Measurements from ENCODE around the gene PKHD1. TPM values are rescaled to one million over a fixed set of nuclear protein-coding genes. Genes with fewer than 3 reads are reported as not detected.

Gene PKHD1
- total RNA-seq, 2 experiments from 2014 or later: not detected

- ATAC-seq: no peak
- no peak overlapping the region for H3K27ac Mint-ChIP-seq
- DNase-seq: no peak
- no peaks in the 10 kb centered on the region for H3K27me3 Mint-ChIP-seq (ENCODE audit: low read depth)
- CTCF ChIA-PET: no interaction called here
- POLR2A ChIA-PET: no interaction called here
- no peak overlapping the region for H3K4me3 Mint-ChIP-seq
- peaks cover 5% of the 10 kb centered on the region for H3K9me3 Mint-ChIP-seq (ENCODE audit: insufficient read depth)
- no peaks in the 10 kb centered on the region for H3K4me1 Mint-ChIP-seq (ENCODE audit: low read depth)
- H3K36me3 Mint-ChIP-seq (ENCODE audit: low read depth): no peaks in the 10 kb centered on the region
Observed at GRCh38 chr6:51644426-51644825, 443.0 kb downstream of the PKHD1 start.

DNA sequence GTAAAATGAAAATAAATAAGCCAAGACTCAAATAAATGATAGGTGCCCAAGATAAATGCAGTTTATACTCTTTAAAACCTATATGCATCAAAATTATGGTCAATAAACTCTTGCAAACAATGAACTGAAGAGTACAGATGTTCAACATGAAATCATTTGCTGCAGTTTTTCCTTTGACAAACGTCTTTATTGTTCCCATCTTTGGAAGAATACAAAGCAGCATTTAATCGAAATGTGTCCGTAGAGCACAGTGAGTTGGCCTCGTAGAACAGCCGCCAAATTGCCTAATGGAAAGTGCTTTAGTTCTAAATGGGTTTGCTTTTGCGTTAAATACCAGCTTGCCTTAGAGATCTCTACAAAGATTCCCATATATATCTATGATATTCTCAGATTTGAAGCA lies 447.4 kb downstream of the PKHD1 start:
- Mint-ChIP-seq H3K27me3 (ENCODE audit: low read depth) (no peaks in the 10 kb centered on the region), H3K9me3 (ENCODE audit: insufficient read depth) (peaks cover 5% of the 10 kb centered on the region), H3K4me1 (ENCODE audit: low read depth) (no peaks in the 10 kb centered on the region), H3K27ac (no peak overlapping the region), H3K4me3 (no peak overlapping the region), H3K36me3 (ENCODE audit: low read depth) (no peaks in the 10 kb centered on the region)
- no peak for ATAC-seq
- POLR2A ChIA-PET: no interaction called here
- no peak for DNase-seq
- CTCF ChIA-PET: no interaction called here

DNA sequence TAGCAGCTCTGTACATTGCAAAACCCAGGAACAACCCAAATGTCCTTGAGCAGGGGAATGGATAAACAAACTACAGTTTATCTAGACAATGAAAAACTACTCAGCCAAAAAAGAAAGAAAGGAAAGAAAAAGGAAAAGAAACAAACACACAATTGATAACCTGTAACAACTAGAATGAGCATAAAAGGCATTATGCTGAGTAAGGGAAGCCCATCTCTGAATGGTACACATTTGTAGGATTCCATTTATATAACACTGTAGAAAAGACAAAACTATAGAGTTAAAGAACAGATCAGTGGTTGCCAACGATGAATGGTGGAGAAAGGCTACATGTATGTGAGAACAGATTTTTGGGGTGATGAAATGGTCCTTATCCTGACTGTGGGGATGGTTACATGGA lies 454.0 kb downstream of the PKHD1 start:
- no peaks in the 10 kb centered on the region for H3K36me3 Mint-ChIP-seq (ENCODE audit: low read depth)
- ChIA-PET POLR2A (no interaction called here), CTCF (no interaction called here)
- no peak for ATAC-seq
- H3K27ac Mint-ChIP-seq: no peak overlapping the region
- H3K27me3 Mint-ChIP-seq (ENCODE audit: low read depth): no peaks in the 10 kb centered on the region
- H3K9me3 Mint-ChIP-seq (ENCODE audit: insufficient read depth): no peaks in the 10 kb centered on the region
- no peaks in the 10 kb centered on the region for H3K4me1 Mint-ChIP-seq (ENCODE audit: low read depth)
- DNase-seq: no peak
- H3K4me3 Mint-ChIP-seq: no peak overlapping the region

GRCh38 chr6:51630011-51630410 lies 457.4 kb downstream of the PKHD1 start:
- POLR2A ChIA-PET: no interaction called here
- no peak overlapping the region for H3K27ac Mint-ChIP-seq
- no peak overlapping the region for H3K4me3 Mint-ChIP-seq
- H3K9me3 Mint-ChIP-seq (ENCODE audit: insufficient read depth): no peaks in the 10 kb centered on the region
- ATAC-seq (no peak), DNase-seq (no peak)
- CTCF ChIA-PET: no interaction called here
- no peaks in the 10 kb centered on the region for H3K4me1 Mint-ChIP-seq (ENCODE audit: low read depth)
- no peaks in the 10 kb centered on the region for H3K36me3 Mint-ChIP-seq (ENCODE audit: low read depth)
- H3K27me3 Mint-ChIP-seq (ENCODE audit: low read depth): no peaks in the 10 kb centered on the region

GRCh38 chr6:51626391-51626790 lies 461.0 kb downstream of the PKHD1 start:
- Mint-ChIP-seq H3K9me3 (ENCODE audit: insufficient read depth) (no peaks in the 10 kb centered on the region), H3K4me3 (no peak overlapping the region), H3K36me3 (ENCODE audit: low read depth) (no peaks in the 10 kb centered on the region), H3K4me1 (ENCODE audit: low read depth) (no peaks in the 10 kb centered on the region), H3K27me3 (ENCODE audit: low read depth) (no peaks in the 10 kb centered on the region), H3K27ac (no peak overlapping the region)
- ChIA-PET CTCF (no interaction called here), POLR2A (no interaction called here)
- no peak for DNase-seq
- no peak for ATAC-seq

DNA sequence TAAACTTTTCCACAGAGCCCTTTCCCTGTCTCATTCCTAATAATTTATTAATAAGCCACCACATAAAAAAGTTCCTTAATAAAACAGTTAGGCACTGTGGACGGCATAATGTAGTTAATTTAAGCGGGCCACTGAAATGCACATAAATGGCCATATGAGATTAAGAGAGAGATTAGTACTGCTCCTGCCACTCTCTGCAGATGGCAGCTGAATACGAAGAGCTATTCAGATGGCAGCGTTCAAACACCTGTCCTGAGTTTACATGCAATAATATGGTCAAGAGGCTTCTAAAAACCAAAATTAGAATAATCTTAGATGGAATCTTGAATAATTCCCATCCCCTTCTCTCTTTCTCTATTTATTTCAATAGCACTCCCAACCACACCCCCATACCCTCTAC lies 461.8 kb downstream of the PKHD1 start:
- POLR2A ChIA-PET: no interaction called here
- H3K36me3 Mint-ChIP-seq (ENCODE audit: low read depth): no peaks in the 10 kb centered on the region
- no peak overlapping the region for H3K27ac Mint-ChIP-seq
- no peak for DNase-seq
- no peaks in the 10 kb centered on the region for H3K9me3 Mint-ChIP-seq (ENCODE audit: insufficient read depth)
- no peaks in the 10 kb centered on the region for H3K4me1 Mint-ChIP-seq (ENCODE audit: low read depth)
- no peaks in the 10 kb centered on the region for H3K27me3 Mint-ChIP-seq (ENCODE audit: low read depth)
- CTCF ChIA-PET: interaction anchor here (0.8 kb wide), 1 partner anchor 9 kb away, joined by 3 read pairs; no protein-coding TSS in a partner anchor
- no peak for ATAC-seq
- no peak overlapping the region for H3K4me3 Mint-ChIP-seq

DNA sequence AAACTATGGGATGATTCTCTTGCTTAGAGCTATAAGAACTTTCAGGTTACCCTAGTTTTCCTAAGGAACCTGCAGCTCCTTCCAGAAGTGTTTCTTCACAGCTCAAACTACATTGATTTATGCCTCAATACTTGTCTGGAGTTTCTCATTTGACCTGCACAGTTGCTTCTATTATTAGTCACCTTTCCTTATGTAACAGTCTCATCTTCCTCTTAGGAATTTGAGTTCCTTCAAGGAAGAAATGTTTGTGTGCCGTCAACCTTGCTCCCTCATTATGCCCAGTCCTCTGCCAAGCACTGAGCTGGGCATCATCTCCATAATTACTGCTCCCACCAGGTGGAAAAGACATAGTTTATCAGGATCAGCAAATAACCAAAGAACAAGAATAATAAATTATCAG lies 466.4 kb downstream of the PKHD1 start:
- no peaks in the 10 kb centered on the region for H3K36me3 Mint-ChIP-seq (ENCODE audit: low read depth)
- ATAC-seq: no peak
- CTCF ChIA-PET: no interaction called here
- no peaks in the 10 kb centered on the region for H3K9me3 Mint-ChIP-seq (ENCODE audit: insufficient read depth)
- H3K4me1 Mint-ChIP-seq (ENCODE audit: low read depth): no peaks in the 10 kb centered on the region
- no peak overlapping the region for H3K4me3 Mint-ChIP-seq
- H3K27me3 Mint-ChIP-seq (ENCODE audit: low read depth): no peaks in the 10 kb centered on the region
- DNase-seq: no peak
- POLR2A ChIA-PET: no interaction called here
- no peak overlapping the region for H3K27ac Mint-ChIP-seq

GRCh38 chr6:51619042-51619799 lies 468.2 kb downstream of the PKHD1 start:
- no peak overlapping the region for H3K27ac Mint-ChIP-seq
- H3K4me3 Mint-ChIP-seq: no peak overlapping the region
- ChIA-PET POLR2A (no interaction called here), CTCF (no interaction called here)
- no peaks in the 10 kb centered on the region for H3K36me3 Mint-ChIP-seq (ENCODE audit: low read depth)
- no peaks in the 10 kb centered on the region for H3K27me3 Mint-ChIP-seq (ENCODE audit: low read depth)
- DNase-seq (no peak), ATAC-seq (no peak)
- no peaks in the 10 kb centered on the region for H3K9me3 Mint-ChIP-seq (ENCODE audit: insufficient read depth)
- H3K4me1 Mint-ChIP-seq (ENCODE audit: low read depth): no peaks in the 10 kb centered on the region

DNA sequence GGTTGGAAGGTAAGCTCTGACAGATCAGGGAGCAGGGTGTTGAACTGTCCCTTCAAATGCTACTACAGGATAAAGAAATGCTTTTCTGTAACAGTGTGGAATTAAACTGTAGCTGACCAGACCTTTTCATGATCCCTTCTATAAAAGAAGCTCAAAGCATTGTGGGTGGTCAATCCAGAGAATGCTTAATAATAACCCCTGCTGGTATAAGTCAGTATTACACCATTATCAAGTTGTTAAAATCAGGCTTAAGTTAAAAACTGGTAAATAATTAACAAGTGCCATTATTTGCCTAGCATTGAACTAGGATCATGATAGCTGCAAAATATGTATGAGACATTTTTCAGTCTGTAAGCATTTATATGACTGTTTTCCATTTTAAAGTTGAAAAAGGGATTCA lies 468.9 kb downstream of the PKHD1 start:
- no peak for ATAC-seq

DNA sequence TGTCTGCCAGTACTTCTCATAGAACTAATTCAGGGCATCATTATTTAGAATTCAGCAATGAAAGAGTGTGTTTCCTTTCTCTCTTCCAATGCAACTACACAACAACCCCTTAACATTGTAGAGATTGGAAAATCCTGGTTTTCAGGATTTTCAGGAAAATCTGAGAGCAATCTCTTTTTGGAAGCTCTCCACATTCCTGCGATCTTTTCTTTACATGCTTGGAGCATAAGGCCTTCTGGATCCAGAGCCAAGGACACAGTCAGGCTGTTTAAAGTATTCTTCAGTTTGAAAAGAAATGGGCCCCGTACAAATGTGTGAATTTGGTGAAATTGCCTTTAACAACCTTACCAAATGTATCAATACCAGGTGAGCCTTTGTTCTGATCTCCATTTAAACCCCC lies 469.7 kb downstream of the PKHD1 start:
- Mint-ChIP-seq H3K9me3 (ENCODE audit: insufficient read depth) (no peaks in the 10 kb centered on the region), H3K4me1 (ENCODE audit: low read depth) (no peaks in the 10 kb centered on the region), H3K27me3 (ENCODE audit: low read depth) (no peaks in the 10 kb centered on the region), H3K4me3 (no peak overlapping the region), H3K27ac (no peak overlapping the region), H3K36me3 (ENCODE audit: low read depth) (no peaks in the 10 kb centered on the region)
- CTCF ChIA-PET: interaction anchor here (1.0 kb wide), 1 partner anchor 9 kb away, joined by 5 read pairs; no protein-coding TSS in a partner anchor
- DNase-seq (no peak), ATAC-seq (no peak)
- POLR2A ChIA-PET: no interaction called here

More for the DNA sequence above, 468.9 kb downstream of the PKHD1 start:
- CTCF ChIA-PET: interaction anchor here (1.0 kb wide), 1 partner anchor 10 kb away, joined by 5 read pairs; no protein-coding TSS in a partner anchor
- H3K4me3 Mint-ChIP-seq: no peak overlapping the region
- H3K4me1 Mint-ChIP-seq (ENCODE audit: low read depth): no peaks in the 10 kb centered on the region
- no peaks in the 10 kb centered on the region for H3K27me3 Mint-ChIP-seq (ENCODE audit: low read depth)
- no peak for DNase-seq
- H3K36me3 Mint-ChIP-seq (ENCODE audit: low read depth): no peaks in the 10 kb centered on the region
- no peak overlapping the region for H3K27ac Mint-ChIP-seq
- POLR2A ChIA-PET: no interaction called here
- H3K9me3 Mint-ChIP-seq (ENCODE audit: insufficient read depth): no peaks in the 10 kb centered on the region

DNA sequence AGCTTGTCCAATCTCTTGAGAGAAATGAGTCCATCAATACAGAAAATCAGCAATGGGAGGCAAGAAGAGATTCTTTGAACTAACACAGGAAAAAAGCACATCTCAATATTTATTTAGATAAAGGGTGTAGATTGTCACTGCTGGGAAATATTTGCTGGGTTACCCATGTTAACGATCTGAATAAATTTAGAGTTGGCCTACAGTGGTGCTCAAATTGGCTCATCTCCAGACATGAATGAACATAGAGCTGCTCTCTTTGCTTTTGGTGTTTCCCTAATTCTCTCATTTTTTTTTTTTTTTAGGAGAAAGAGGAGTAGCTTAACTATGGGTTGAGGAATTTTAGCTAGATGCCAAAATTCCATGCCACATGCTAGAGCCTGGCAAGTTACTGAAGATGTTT lies 471.2 kb downstream of the PKHD1 start:
- DNase-seq: no peak
- no peaks in the 10 kb centered on the region for H3K9me3 Mint-ChIP-seq (ENCODE audit: insufficient read depth)
- no peak overlapping the region for H3K27ac Mint-ChIP-seq
- ChIA-PET POLR2A (no interaction called here), CTCF (interaction anchor here (1.2 kb wide), 1 partner anchor 9 kb away, joined by 3 read pairs; no protein-coding TSS in a partner anchor)
- ATAC-seq: no peak
- no peaks in the 10 kb centered on the region for H3K36me3 Mint-ChIP-seq (ENCODE audit: low read depth)
- H3K4me1 Mint-ChIP-seq (ENCODE audit: low read depth): no peaks in the 10 kb centered on the region
- H3K27me3 Mint-ChIP-seq (ENCODE audit: low read depth): no peaks in the 10 kb centered on the region
- H3K4me3 Mint-ChIP-seq: no peak overlapping the region

DNA sequence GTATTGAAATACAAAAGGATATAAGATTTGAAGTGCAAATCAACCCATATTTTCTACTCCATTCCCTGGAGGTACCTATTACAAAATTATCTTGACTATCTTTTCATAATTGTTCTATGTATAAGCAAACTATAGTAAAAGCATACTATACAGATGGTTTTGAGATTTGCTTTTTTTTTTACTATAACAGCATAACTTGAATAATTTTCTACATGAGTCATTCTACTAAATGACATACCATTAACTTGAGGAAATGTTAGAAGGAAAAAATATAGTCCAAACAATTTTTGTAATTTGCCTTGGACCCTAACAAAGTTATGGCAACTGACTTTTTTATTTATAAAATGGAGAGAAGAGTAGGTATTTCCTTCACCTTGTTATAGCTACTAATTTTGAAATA lies 472.7 kb downstream of the PKHD1 start:
- ATAC-seq (no peak), DNase-seq (no peak)
- H3K4me3 Mint-ChIP-seq: no peak overlapping the region
- CTCF ChIA-PET: no interaction called here
- POLR2A ChIA-PET: no interaction called here
- no peaks in the 10 kb centered on the region for H3K27me3 Mint-ChIP-seq (ENCODE audit: low read depth)
- H3K4me1 Mint-ChIP-seq (ENCODE audit: low read depth): no peaks in the 10 kb centered on the region
- no peak overlapping the region for H3K27ac Mint-ChIP-seq
- no peaks in the 10 kb centered on the region for H3K36me3 Mint-ChIP-seq (ENCODE audit: low read depth)
- H3K9me3 Mint-ChIP-seq (ENCODE audit: insufficient read depth): no peaks in the 10 kb centered on the region

DNA sequence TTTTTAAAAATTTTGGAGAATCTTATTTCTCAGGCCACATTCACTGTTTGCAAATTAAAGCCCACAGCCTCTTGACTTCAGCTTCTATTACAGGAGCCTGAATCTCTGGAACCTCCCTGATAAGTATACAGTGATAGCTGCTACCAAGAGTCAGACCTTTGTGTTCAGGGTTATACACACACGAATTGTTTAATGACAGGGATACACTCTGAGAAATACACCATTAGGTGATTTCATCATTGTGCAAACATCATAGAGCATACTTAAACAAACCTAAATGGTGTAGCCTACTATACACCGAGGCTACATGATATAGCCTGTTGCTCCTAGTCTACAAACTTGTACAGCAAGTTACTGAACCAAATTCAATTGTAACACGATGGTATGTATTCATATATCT lies 473.9 kb downstream of the PKHD1 start:
- DNase-seq (no peak), ATAC-seq (no peak)
- no peaks in the 10 kb centered on the region for H3K36me3 Mint-ChIP-seq (ENCODE audit: low read depth)
- H3K27ac Mint-ChIP-seq: no peak overlapping the region
- CTCF ChIA-PET: no interaction called here
- H3K4me3 Mint-ChIP-seq: no peak overlapping the region
- no peaks in the 10 kb centered on the region for H3K27me3 Mint-ChIP-seq (ENCODE audit: low read depth)
- POLR2A ChIA-PET: no interaction called here
- no peaks in the 10 kb centered on the region for H3K9me3 Mint-ChIP-seq (ENCODE audit: insufficient read depth)
- no peaks in the 10 kb centered on the region for H3K4me1 Mint-ChIP-seq (ENCODE audit: low read depth)
